ENCODE measurements around the gene CAND2.
"Not testable (repeated sequence)": the region's sequence is repeated elsewhere in the genome, so short reads cannot be mapped to it uniquely, and the experiment has no call there.

The CAND2 gene

DNA sequence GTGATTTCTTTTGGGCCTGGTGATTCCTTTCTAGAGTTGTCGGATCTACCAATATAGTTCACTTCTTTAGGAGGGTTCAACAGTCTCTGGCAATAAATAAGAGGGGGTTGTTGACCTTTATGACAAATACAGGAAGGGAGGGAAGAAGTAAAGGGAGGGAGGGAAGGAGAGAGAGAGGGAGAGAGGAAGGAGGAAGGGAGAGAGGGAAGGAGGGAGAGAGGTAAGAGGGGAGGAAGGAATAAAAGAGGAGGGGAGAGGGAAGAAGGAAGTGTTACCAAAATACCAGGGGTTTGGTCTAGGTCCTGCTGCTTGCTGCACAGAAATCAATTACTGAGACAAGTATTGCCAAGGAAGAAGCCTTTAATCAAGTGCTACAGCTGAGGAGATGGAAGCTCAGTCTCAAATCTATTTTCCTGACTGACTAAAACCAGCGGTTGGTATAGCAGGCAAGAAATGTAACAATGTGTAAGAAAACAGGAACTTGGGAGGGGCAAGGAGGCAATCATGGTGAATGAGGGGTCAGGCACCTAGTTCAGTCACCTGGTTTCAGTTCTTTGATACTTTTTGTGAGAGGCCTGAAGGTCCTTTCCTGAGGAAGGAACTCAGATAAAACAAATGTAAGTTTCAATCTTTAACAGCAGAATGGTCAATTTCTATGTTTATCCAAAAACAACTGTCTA lies 23.3 kb upstream of the CAND2 start:
- TF ChIP-seq, protein P1, sequence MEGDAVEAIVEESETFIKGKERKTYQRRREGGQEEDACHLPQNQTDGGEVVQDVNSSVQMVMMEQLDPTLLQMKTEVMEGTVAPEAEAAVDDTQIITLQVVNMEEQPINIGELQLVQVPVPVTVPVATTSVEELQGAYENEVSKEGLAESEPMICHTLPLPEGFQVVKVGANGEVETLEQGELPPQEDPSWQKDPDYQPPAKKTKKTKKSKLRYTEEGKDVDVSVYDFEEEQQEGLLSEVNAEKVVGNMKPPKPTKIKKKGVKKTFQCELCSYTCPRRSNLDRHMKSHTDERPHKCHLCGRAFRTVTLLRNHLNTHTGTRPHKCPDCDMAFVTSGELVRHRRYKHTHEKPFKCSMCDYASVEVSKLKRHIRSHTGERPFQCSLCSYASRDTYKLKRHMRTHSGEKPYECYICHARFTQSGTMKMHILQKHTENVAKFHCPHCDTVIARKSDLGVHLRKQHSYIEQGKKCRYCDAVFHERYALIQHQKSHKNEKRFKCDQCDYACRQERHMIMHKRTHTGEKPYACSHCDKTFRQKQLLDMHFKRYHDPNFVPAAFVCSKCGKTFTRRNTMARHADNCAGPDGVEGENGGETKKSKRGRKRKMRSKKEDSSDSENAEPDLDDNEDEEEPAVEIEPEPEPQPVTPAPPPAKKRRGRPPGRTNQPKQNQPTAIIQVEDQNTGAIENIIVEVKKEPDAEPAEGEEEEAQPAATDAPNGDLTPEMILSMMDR (IDR thresholded peaks at IDR 0.05; ENCODE audit: low read depth, low read length, missing control alignments): no peak
- Histone ChIP-seq H3K4me3 (ENCODE audit: low read depth, low read length) (no peak overlapping the region), H3K27ac (no peak overlapping the region), H3K27me3 (replicated peaks) (no peaks in the 10 kb centered on the region), H3K36me3 (replicated peaks) (no peaks in the 10 kb centered on the region)
- DNase-seq: no peak
- in situ Hi-C loops (cut with HindIII; ENCODE audit: low pct_ligation_motif_present, low sequenced_read_pairs): no loop called here

DNA sequence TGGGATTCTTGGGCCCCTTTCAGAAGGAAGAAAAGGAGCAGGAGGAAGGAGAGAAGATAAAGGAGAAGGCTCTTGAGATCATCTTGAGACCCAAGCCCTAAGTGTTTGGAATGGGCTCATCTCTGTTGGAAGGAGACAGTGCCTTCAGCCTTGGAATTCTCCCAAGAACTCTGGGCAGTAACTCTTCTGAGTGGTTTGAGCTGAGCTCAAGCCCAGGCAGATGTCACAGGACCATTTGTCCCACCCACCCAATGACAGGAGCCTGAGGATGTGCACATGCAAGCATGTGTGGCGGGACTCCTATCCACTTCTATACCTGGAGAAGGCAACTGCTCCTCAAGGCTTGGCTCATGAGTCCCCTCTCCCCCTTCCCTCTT lies 22.8 kb upstream of the CAND2 start:
- no peaks in the 10 kb centered on the region for H3K27me3 ChIP-seq (replicated peaks)
- no peaks in the 10 kb centered on the region for H3K36me3 ChIP-seq (replicated peaks)
- H3K4me3 ChIP-seq (ENCODE audit: low read depth, low read length): no peak overlapping the region
- no peak overlapping the region for H3K27ac ChIP-seq
- TF ChIP-seq, protein P1 (IDR thresholded peaks at IDR 0.05; ENCODE audit: low read depth, low read length, missing control alignments): no peak
- no peak for DNase-seq
- in situ Hi-C loops (cut with HindIII; ENCODE audit: low pct_ligation_motif_present, low sequenced_read_pairs): no loop called here

DNA sequence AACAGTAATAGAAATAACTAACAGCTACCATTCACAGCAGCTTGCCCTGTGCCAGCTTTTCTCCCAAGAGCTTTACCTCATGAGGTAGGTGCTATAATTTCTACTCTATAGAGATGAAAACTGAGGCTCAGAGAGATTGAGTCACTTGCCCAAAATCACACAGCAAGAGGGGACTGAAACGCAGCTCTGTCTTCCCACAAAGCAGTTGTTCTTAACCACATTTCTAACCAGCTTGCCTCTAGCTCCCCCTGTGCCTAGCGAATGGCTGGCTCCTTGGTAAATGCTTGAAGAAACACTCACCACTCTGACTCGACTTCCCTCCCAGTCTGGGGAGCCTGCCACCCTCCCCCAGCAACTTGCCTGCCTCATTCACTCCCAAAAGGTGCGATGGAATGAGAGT lies 21.9 kb upstream of the CAND2 start:
- TF ChIP-seq, protein P1 (IDR thresholded peaks at IDR 0.05; ENCODE audit: low read depth, low read length, missing control alignments): no peak
- in situ Hi-C loops (cut with HindIII; ENCODE audit: low pct_ligation_motif_present, low sequenced_read_pairs): no loop called here

DNA sequence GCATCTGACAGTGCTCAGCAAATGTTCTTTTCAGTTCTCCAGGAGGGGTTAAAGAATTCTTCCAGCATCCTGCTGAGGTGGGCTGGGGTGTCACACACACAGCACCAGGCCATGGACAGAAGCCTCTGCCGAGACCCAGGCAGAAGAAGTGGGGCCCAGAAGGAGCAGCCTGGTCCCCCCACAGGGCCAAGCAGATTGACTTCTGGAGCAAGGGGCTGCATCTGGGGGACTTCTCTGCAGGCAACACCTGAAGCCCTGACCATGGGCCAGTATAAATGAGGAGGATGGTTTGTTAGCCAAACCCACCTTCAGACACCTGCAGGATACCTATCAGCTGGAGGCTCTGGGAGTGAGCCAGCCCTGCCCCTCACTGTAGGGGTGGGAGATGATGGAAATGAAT lies 21.3 kb upstream of the CAND2 start:
- Histone ChIP-seq H3K36me3 (replicated peaks) (no peaks in the 10 kb centered on the region), H3K27me3 (replicated peaks) (no peaks in the 10 kb centered on the region), H3K27ac (no peak overlapping the region), H3K4me3 (ENCODE audit: low read depth, low read length) (no peak overlapping the region)
- DNase-seq: no peak
- in situ Hi-C loops (cut with HindIII; ENCODE audit: low pct_ligation_motif_present, low sequenced_read_pairs): no loop called here
- TF ChIP-seq, protein P1 (IDR thresholded peaks at IDR 0.05; ENCODE audit: low read depth, low read length, missing control alignments): no peak

More for the DNA sequence above, 21.9 kb upstream of the CAND2 start:
- no peak overlapping the region for H3K27ac ChIP-seq
- no peak overlapping the region for H3K4me3 ChIP-seq (ENCODE audit: low read depth, low read length)
- no peaks in the 10 kb centered on the region for H3K36me3 ChIP-seq (replicated peaks)
- no peaks in the 10 kb centered on the region for H3K27me3 ChIP-seq (replicated peaks)
- no peak for DNase-seq

DNA sequence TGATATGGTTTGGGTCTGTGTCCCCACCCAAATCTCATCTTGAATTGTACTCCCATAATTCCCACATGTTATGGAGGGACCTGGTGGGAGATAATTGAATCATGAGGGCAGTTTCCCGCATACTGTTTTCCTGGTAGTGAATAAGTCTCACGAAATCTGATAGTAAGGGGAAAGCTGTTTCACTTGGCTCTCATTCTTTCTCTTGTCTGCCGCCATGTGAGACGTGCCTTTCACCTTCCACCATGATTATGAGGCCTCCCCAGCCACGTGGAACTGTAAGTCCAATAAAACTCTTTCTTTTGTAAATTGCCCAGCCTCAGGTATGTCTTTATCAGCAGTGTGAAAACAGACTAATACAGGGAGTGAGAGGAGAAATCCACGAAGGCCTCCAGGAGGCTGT lies 20.5 kb upstream of the CAND2 start:
- not testable (repeated sequence) for H3K36me3 ChIP-seq (replicated peaks)

DNA sequence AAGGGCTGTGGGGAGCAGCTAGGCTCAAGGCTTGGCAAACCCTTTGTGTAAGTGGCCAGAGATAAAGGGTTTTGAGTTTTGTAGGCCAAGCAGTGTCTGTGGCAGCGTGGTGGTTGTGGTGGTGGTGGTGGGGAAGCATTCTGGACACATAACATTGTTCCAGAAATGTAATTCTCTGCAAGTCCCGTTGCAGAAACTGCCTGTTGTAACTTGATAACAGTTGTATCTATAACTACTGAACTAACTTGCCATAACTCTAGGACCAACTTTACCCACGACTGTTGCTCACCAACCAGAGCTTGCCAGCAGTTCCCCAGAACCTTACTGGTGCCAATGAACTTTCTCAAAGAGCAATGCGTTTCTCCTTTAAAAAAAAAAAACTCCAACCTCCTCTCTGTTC lies 19.3 kb upstream of the CAND2 start:
- Histone ChIP-seq H3K36me3 (replicated peaks) (no peaks in the 10 kb centered on the region), H3K27ac (no peak overlapping the region), H3K4me3 (ENCODE audit: low read depth, low read length) (no peak overlapping the region), H3K27me3 (replicated peaks) (no peaks in the 10 kb centered on the region)
- no peak for DNase-seq
- in situ Hi-C loops (cut with HindIII; ENCODE audit: low pct_ligation_motif_present, low sequenced_read_pairs): no loop called here
- TF ChIP-seq, protein P1 (IDR thresholded peaks at IDR 0.05; ENCODE audit: low read depth, low read length, missing control alignments): no peak

More for the DNA sequence above, 20.5 kb upstream of the CAND2 start:
- in situ Hi-C loops (cut with HindIII; ENCODE audit: low pct_ligation_motif_present, low sequenced_read_pairs); H3K27me3 ChIP-seq (replicated peaks); DNase-seq; H3K4me3 ChIP-seq (ENCODE audit: low read depth, low read length); H3K27ac ChIP-seq: not testable (repeated sequence)

All from brain microvascular endothelial cell (primary cell).